Neural cell (in vitro differentiated cells): Measurements from ENCODE around the gene AKT3.

Experiments used
- EP300 ChIP-seq: fragments of 450-650 bp; conservative IDR thresholded peaks from 2 replicates; pipeline ENCODE4 v1.6.1; 2014; ENCODE audit warnings: antibody characterized with exemption, mild to moderate bottlenecking, moderate library complexity; ENCODE audit not compliant: poor library complexity, severe bottlenecking
- POLR2AphosphoS5 ChIP-seq: IDR thresholded peaks from 2 replicates; pipeline ENCODE4 v1.6.1; 2012
- TF ChIP-seq, protein P1 (sequence below): fragments of 450-650 bp; IDR thresholded peaks from 2 replicates; pipeline ENCODE4 v1.5.1; 2014; ENCODE audit warnings: antibody characterized with exemption, mild to moderate bottlenecking, moderate library complexity; ENCODE audit not compliant: poor library complexity, severe bottlenecking

GRCh38 chr1:243447844-243448243 lies 402.2 kb downstream of the AKT3 start:
- no peak for TF ChIP-seq POLR2AphosphoS5
- TF ChIP-seq EP300: no peak
- TF ChIP-seq, protein P1, sequence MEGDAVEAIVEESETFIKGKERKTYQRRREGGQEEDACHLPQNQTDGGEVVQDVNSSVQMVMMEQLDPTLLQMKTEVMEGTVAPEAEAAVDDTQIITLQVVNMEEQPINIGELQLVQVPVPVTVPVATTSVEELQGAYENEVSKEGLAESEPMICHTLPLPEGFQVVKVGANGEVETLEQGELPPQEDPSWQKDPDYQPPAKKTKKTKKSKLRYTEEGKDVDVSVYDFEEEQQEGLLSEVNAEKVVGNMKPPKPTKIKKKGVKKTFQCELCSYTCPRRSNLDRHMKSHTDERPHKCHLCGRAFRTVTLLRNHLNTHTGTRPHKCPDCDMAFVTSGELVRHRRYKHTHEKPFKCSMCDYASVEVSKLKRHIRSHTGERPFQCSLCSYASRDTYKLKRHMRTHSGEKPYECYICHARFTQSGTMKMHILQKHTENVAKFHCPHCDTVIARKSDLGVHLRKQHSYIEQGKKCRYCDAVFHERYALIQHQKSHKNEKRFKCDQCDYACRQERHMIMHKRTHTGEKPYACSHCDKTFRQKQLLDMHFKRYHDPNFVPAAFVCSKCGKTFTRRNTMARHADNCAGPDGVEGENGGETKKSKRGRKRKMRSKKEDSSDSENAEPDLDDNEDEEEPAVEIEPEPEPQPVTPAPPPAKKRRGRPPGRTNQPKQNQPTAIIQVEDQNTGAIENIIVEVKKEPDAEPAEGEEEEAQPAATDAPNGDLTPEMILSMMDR: no peak
